Measurements from ENCODE around the gene RBM20.

RBM20 gene

DNA sequence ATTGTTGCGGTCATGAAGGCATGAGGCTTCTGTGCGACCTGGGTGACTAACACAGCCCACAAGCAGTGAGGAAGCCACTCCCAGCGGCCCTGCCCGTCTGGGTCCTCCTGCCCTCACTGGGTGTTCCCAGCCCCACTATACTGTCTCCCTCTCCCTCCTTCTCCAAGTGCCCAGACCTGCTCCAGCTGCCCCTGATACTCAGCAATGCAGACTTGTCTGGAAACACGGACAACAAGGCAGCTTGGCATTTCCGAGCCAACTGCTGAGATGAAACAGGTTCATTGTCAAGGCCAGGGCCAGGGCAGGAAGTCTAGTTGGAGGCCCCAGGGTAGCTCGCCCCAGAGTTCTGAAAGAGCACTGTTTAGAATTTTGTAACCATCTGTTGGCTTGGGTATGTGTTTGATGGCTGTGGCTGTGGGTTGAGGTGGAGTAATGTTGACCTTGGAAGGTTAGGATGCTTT, 95.7 kb downstream of the RBM20 start:
- Histone ChIP-seq H3K27ac (ENCODE audit: low read depth, low read length) (no peak overlapping the region), H3K56ac (ENCODE audit: low read length) (no peak overlapping the region), H2BK120ac (ENCODE audit: low read depth, low read length) (no peak overlapping the region), H3K27me3 (ENCODE audit: insufficient read depth, low read length, poor library complexity) (no peaks in the 10 kb centered on the region), H2AK5ac (ENCODE audit: low read length) (no peak overlapping the region), H2BK5ac (ENCODE audit: low read length) (no peak overlapping the region), H4K5ac (ENCODE audit: low read length) (no peak overlapping the region), H3K23ac (ENCODE audit: low read length) (no peak overlapping the region), H3K4me3 (ENCODE audit: low read length) (no peak overlapping the region), H4K8ac (ENCODE audit: low read depth, low read length) (no peak overlapping the region), H3K79me2 (ENCODE audit: control insufficient read depth, insufficient read depth, low read length) (no peaks in the 10 kb centered on the region), H3K79me1 (ENCODE audit: low read length) (no peaks in the 10 kb centered on the region), H3K9ac (ENCODE audit: low read length) (no peak overlapping the region), H3K4me2 (ENCODE audit: low read length) (no peak overlapping the region), H3K4me1 (ENCODE audit: control insufficient read depth, low read depth, low read length) (no peaks in the 10 kb centered on the region), H2BK15ac (replicated peaks; ENCODE audit: low read depth) (no peak overlapping the region), H3K18ac (ENCODE audit: low read length) (no peak overlapping the region), H3K4ac (ENCODE audit: low read depth, low read length) (no peak overlapping the region), H3K36me3 (ENCODE audit: control insufficient read depth, insufficient read depth, low read length) (no peaks in the 10 kb centered on the region)
- WGBS (ENCODE audit: extremely low coverage, insufficient coverage, low lambda C conversion rate) = no CpG with 5 or more reads among the region's 7 CpGs
- no peak for DNase-seq

DNA sequence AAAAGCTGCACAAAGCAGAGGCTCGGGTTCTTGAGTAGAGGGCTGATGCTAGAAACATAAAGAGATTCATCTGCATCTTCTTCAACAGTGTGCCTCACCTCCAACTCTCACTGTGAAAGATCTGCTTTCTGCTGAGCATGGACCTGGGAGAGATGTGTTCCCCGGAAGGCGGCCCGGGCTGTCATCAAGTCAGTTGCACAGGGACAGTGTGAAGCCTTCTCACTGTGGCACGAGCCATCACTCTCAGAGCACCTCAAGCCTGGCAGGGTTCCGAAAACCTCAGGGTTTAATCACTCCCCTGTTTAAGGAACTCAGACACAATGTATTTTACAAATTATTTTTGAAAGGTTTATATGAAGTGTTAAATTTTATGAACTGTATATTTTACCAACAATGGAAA, 98.7 kb downstream of the RBM20 start:
- Histone ChIP-seq H2AK5ac (ENCODE audit: low read length) (no peak overlapping the region), H3K4me3 (ENCODE audit: low read length) (no peak overlapping the region), H3K18ac (ENCODE audit: low read length) (no peak overlapping the region), H2BK120ac (ENCODE audit: low read depth, low read length) (no peak overlapping the region), H3K9ac (ENCODE audit: low read length) (no peak overlapping the region), H3K56ac (ENCODE audit: low read length) (no peak overlapping the region), H2BK5ac (ENCODE audit: low read length) (no peak overlapping the region), H3K4me2 (ENCODE audit: low read length) (no peak overlapping the region), H3K23ac (ENCODE audit: low read length) (no peak overlapping the region), H3K79me1 (ENCODE audit: low read length) (no peaks in the 10 kb centered on the region), H4K8ac (ENCODE audit: low read depth, low read length) (no peak overlapping the region), H3K4ac (ENCODE audit: low read depth, low read length) (no peak overlapping the region), H2BK15ac (replicated peaks; ENCODE audit: low read depth) (no peak overlapping the region), H3K27me3 (ENCODE audit: insufficient read depth, low read length, poor library complexity) (no peaks in the 10 kb centered on the region), H3K4me1 (ENCODE audit: control insufficient read depth, low read depth, low read length) (no peaks in the 10 kb centered on the region), H3K27ac (ENCODE audit: low read depth, low read length) (no peak overlapping the region), H3K36me3 (ENCODE audit: control insufficient read depth, insufficient read depth, low read length) (no peaks in the 10 kb centered on the region), H4K5ac (ENCODE audit: low read length) (no peak overlapping the region), H3K79me2 (ENCODE audit: control insufficient read depth, insufficient read depth, low read length) (no peaks in the 10 kb centered on the region)
- no CpG with 5 or more reads among the region's 6 CpGs for WGBS (ENCODE audit: extremely low coverage, insufficient coverage, low lambda C conversion rate)
- DNase-seq = no peak

DNA sequence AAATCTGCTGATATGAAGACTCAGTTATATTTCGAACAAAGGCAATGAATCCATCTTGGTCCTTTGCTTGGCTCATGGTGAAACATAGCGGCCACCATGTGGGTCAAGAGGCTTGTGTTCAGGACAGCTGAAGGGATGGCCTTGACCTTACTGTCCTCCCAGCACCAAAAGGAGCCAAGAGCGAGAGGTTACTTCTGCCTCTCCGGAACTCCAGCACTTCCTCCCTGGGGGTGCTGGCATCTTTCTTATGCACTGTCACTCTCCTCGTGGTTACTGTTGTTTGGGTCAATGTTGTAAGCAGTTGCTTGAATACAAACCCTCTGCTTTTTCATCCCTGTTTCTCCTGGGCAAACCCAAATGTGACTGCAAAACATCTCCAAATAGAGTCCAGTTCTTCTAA, 100.6 kb downstream of the RBM20 start:
- H3K27me3 ChIP-seq (ENCODE audit: insufficient read depth, low read length, poor library complexity) = no peaks in the 10 kb centered on the region
- no peak overlapping the region for H4K5ac ChIP-seq (ENCODE audit: low read length)
- no peak overlapping the region for H3K23ac ChIP-seq (ENCODE audit: low read length)
- no peak overlapping the region for H3K9ac ChIP-seq (ENCODE audit: low read length)
- H3K27ac ChIP-seq (ENCODE audit: low read depth, low read length) = no peak overlapping the region
- H3K79me2 ChIP-seq (ENCODE audit: control insufficient read depth, insufficient read depth, low read length) = no peaks in the 10 kb centered on the region
- no peak overlapping the region for H3K56ac ChIP-seq (ENCODE audit: low read length)
- H2BK120ac ChIP-seq (ENCODE audit: low read depth, low read length) = no peak overlapping the region
- H3K4me2 ChIP-seq (ENCODE audit: low read length) = no peak overlapping the region
- no peaks in the 10 kb centered on the region for H3K4me1 ChIP-seq (ENCODE audit: control insufficient read depth, low read depth, low read length)
- no peak overlapping the region for H2BK5ac ChIP-seq (ENCODE audit: low read length)
- DNase-seq = no peak
- no peaks in the 10 kb centered on the region for H3K36me3 ChIP-seq (ENCODE audit: control insufficient read depth, insufficient read depth, low read length)
- no peak overlapping the region for H2BK15ac ChIP-seq (replicated peaks; ENCODE audit: low read depth)
- no peak overlapping the region for H4K8ac ChIP-seq (ENCODE audit: low read depth, low read length)
- H3K18ac ChIP-seq (ENCODE audit: low read length) = no peak overlapping the region
- no peak overlapping the region for H3K4ac ChIP-seq (ENCODE audit: low read depth, low read length)
- H3K4me3 ChIP-seq (ENCODE audit: low read length) = no peak overlapping the region
- H3K79me1 ChIP-seq (ENCODE audit: low read length) = no peaks in the 10 kb centered on the region
- H2AK5ac ChIP-seq (ENCODE audit: low read length) = no peak overlapping the region
- WGBS (ENCODE audit: extremely low coverage, insufficient coverage, low lambda C conversion rate) = no CpG with 5 or more reads among the region's 5 CpGs

- no peak overlapping the region for H3K4me2 ChIP-seq (ENCODE audit: low read length)
- no peak overlapping the region for H3K9ac ChIP-seq (ENCODE audit: low read length)
- no peaks in the 10 kb centered on the region for H3K4me1 ChIP-seq (ENCODE audit: control insufficient read depth, low read depth, low read length)
- H2BK15ac ChIP-seq (replicated peaks; ENCODE audit: low read depth) = no peak overlapping the region
- H3K23ac ChIP-seq (ENCODE audit: low read length) = no peak overlapping the region
- H3K36me3 ChIP-seq (ENCODE audit: control insufficient read depth, insufficient read depth, low read length) = no peaks in the 10 kb centered on the region
- no peak overlapping the region for H3K18ac ChIP-seq (ENCODE audit: low read length)
- no peak overlapping the region for H3K4me3 ChIP-seq (ENCODE audit: low read length)
- DNase-seq = peak; percentile 77
- no peak overlapping the region for H2BK120ac ChIP-seq (ENCODE audit: low read depth, low read length)
- H3K4ac ChIP-seq (ENCODE audit: low read depth, low read length) = no peak overlapping the region
- no peak overlapping the region for H2BK5ac ChIP-seq (ENCODE audit: low read length)
- no CpG with 5 or more reads among the region's 4 CpGs for WGBS (ENCODE audit: extremely low coverage, insufficient coverage, low lambda C conversion rate)
- no peaks in the 10 kb centered on the region for H3K27me3 ChIP-seq (ENCODE audit: insufficient read depth, low read length, poor library complexity)
- no peak overlapping the region for H4K8ac ChIP-seq (ENCODE audit: low read depth, low read length)
- H4K5ac ChIP-seq (ENCODE audit: low read length) = no peak overlapping the region
- no peak overlapping the region for H3K56ac ChIP-seq (ENCODE audit: low read length)
- no peak overlapping the region for H2AK5ac ChIP-seq (ENCODE audit: low read length)
- no peaks in the 10 kb centered on the region for H3K79me2 ChIP-seq (ENCODE audit: control insufficient read depth, insufficient read depth, low read length)
- H3K79me1 ChIP-seq (ENCODE audit: low read length) = no peaks in the 10 kb centered on the region
- no peak overlapping the region for H3K27ac ChIP-seq (ENCODE audit: low read depth, low read length)
These were observed 102.2 kb downstream of the RBM20 start for GRCh38 chr10:110746254-110746826.

- Histone ChIP-seq H3K9ac (ENCODE audit: low read length) (no peak overlapping the region), H2BK15ac (replicated peaks; ENCODE audit: low read depth) (no peak overlapping the region), H3K56ac (ENCODE audit: low read length) (no peak overlapping the region), H4K8ac (ENCODE audit: low read depth, low read length) (no peak overlapping the region), H3K79me2 (ENCODE audit: control insufficient read depth, insufficient read depth, low read length) (no peaks in the 10 kb centered on the region), H3K27ac (ENCODE audit: low read depth, low read length) (no peak overlapping the region), H2AK5ac (ENCODE audit: low read length) (no peak overlapping the region), H3K4me3 (ENCODE audit: low read length) (no peak overlapping the region), H3K4me1 (ENCODE audit: control insufficient read depth, low read depth, low read length) (no peaks in the 10 kb centered on the region), H3K4me2 (ENCODE audit: low read length) (no peak overlapping the region), H3K4ac (ENCODE audit: low read depth, low read length) (no peak overlapping the region), H2BK120ac (ENCODE audit: low read depth, low read length) (no peak overlapping the region), H3K27me3 (ENCODE audit: insufficient read depth, low read length, poor library complexity) (no peaks in the 10 kb centered on the region), H3K18ac (ENCODE audit: low read length) (no peak overlapping the region), H4K5ac (ENCODE audit: low read length) (no peak overlapping the region), H2BK5ac (ENCODE audit: low read length) (no peak overlapping the region), H3K79me1 (ENCODE audit: low read length) (no peaks in the 10 kb centered on the region), H3K36me3 (ENCODE audit: control insufficient read depth, insufficient read depth, low read length) (no peaks in the 10 kb centered on the region), H3K23ac (ENCODE audit: low read length) (no peak overlapping the region)
- no CpG with 5 or more reads among the region's 1 CpG for WGBS (ENCODE audit: extremely low coverage, insufficient coverage, low lambda C conversion rate)
- no peak for DNase-seq
These were observed 103.0 kb downstream of the RBM20 start for GRCh38 chr10:110746969-110747608.
